Omental fat pad (tissue), 4 donors: ENCODE results near the gene HS3ST1. TPM values are rescaled to one million over a fixed set of nuclear protein-coding genes. Genes with fewer than 3 reads are reported as not detected.

ENCODE experiments used
- ATAC-seq: fragments of 150-250 bp; one replicate; pipeline ENCODE4 v1.9.1; 2016; ENCODE audit warnings: mild to moderate bottlenecking, moderate library complexity; ENCODE audit not compliant: low FRiP score
- DNase-seq: peaks from one replicate; pipeline ENCODE4 v3.0.0-alpha.2; 2019; ENCODE audit warnings: low spot score
- CTCF ChIP-seq, 3 donors: fragments of 450-650 bp; IDR thresholded peaks; one replicate each; pipeline ENCODE4 v1.5.1; 2016 to 2017; ENCODE audit warnings: antibody characterized with exemption in 3 of 3, mild to moderate bottlenecking in 3 of 3, moderate library complexity in 2 of 3
- total RNA-seq, 4 donors: library from RNA; depleted of rRNA; stranded (reverse); fragments of >200 nt; gene quantifications; one replicate each; pipeline ENCODE4 v1.1.0, GENCODE V29; 2016

HS3ST1 gene
- 10 to 100 TPM in 1 of 4 donors, 1 to 10 TPM in 3; 1.1 to 16.3 (median 3.6) TPM for total RNA-seq

GRCh38 chr4:11428231-11428898 lies at the start of gene HS3ST1:
Gene HS3ST1, minus strand, starts transcription at chr4:11428894. Its CDS starts 28,889 bp downstream, at chr4:11400005.
- no peak for TF ChIP-seq CTCF (IDR thresholded peaks at IDR 0.05)
- DNase-seq (no peak), ATAC-seq (peak; percentile 13)

GRCh38 chr4:11475871-11476270 lies 47.2 kb upstream of the HS3ST1 start:
- no peak for TF ChIP-seq CTCF (IDR thresholded peaks at IDR 0.05)
- ATAC-seq = no peak

GRCh38 chr4:11474146-11474545 lies 45.5 kb upstream of the HS3ST1 start:
- no peak for ATAC-seq
- no peak for TF ChIP-seq CTCF (IDR thresholded peaks at IDR 0.05)
- DNase-seq = no peak

More at GRCh38 chr4:11475871-11476270, 47.2 kb upstream of the HS3ST1 start:
- no peak for DNase-seq

- no peak for TF ChIP-seq CTCF (IDR thresholded peaks at IDR 0.05)
- DNase-seq = no peak
- ATAC-seq = no peak
Observed at GRCh38 chr4:11472535-11472934, 43.8 kb upstream of the HS3ST1 start.

- no peak for DNase-seq
- TF ChIP-seq CTCF (IDR thresholded peaks at IDR 0.05) = no peak
- ATAC-seq = no peak
Observed at GRCh38 chr4:11471618-11472017, 42.9 kb upstream of the HS3ST1 start.

GRCh38 chr4:11471046-11471441 lies 42.4 kb upstream of the HS3ST1 start:
- no peak for TF ChIP-seq CTCF (IDR thresholded peaks at IDR 0.05)
- ATAC-seq (no peak), DNase-seq (no peak)

- no peak for ATAC-seq
- no peak for DNase-seq
- no peak for TF ChIP-seq CTCF (IDR thresholded peaks at IDR 0.05)
Observed at GRCh38 chr4:11470438-11471045, 41.8 kb upstream of the HS3ST1 start.
